Stimulated activated CD4-positive, alpha-beta T cell treated with anti-CD3 and anti-CD28 coated beads, Interleukin-1b, Interleukin-23, amount 100 ng/mL, for 1 hour (primary cell): ENCODE data around the gene CEP44.
"Not testable (repeated sequence)": the region's sequence is repeated elsewhere in the genome, so short reads cannot be mapped to it uniquely, and the experiment has no call there.

Experiments
- DNase-seq, 2 donors: peaks; one replicate each; pipeline ENCODE4 v3.0.0-alpha.2; 2020; ENCODE audit warnings: low read depth in 2 of 2

Gene CEP44

GRCh38 chr4:174324236-174324635 is 40.5 kb downstream of the CEP44 start:
- no peak for DNase-seq

- no peak for DNase-seq
Measured at GRCh38 chr4:174324725-174325124, 41.0 kb downstream of the CEP44 start.

- DNase-seq = no peak
Measured at GRCh38 chr4:174332741-174333493, 49.2 kb downstream of the CEP44 start.

- DNase-seq = no peak
Measured at GRCh38 chr4:174334628-174335027, 50.9 kb downstream of the CEP44 start.

- no peak for DNase-seq
Measured at GRCh38 chr4:174340714-174341113, 57.0 kb downstream of the CEP44 start.

- DNase-seq = no peak
Measured at GRCh38 chr4:174349156-174349555, 65.4 kb downstream of the CEP44 start.

GRCh38 chr4:174352061-174352819 is 68.5 kb downstream of the CEP44 start:
- no peak for DNase-seq

GRCh38 chr4:174357321-174357720 is 73.6 kb downstream of the CEP44 start:
- DNase-seq = no peak

GRCh38 chr4:174358410-174358809 is 74.7 kb downstream of the CEP44 start:
- DNase-seq = no peak

GRCh38 chr4:174358829-174359228 is 75.1 kb downstream of the CEP44 start:
- no peak for DNase-seq

- no peak for DNase-seq
Measured at GRCh38 chr4:174362340-174362739, 78.6 kb downstream of the CEP44 start.

- DNase-seq = not testable (repeated sequence)
Measured at GRCh38 chr4:174363782-174364181, 80.1 kb downstream of the CEP44 start.

- DNase-seq = no peak
Measured at GRCh38 chr4:174365018-174365587, 81.4 kb downstream of the CEP44 start.

- no peak for DNase-seq
Measured at GRCh38 chr4:174369985-174370384, 86.3 kb downstream of the CEP44 start.

- no peak for DNase-seq
Measured at GRCh38 chr4:174373821-174374220, 90.1 kb downstream of the CEP44 start.

GRCh38 chr4:174375422-174375821 is 91.7 kb downstream of the CEP44 start:
- DNase-seq = no peak

GRCh38 chr4:174377613-174378012 is 93.9 kb downstream of the CEP44 start:
- no peak for DNase-seq

- no peak for DNase-seq
Measured at GRCh38 chr4:174378951-174379350, 95.2 kb downstream of the CEP44 start.

GRCh38 chr4:174380206-174380605 is 96.5 kb downstream of the CEP44 start:
- DNase-seq = not testable (repeated sequence)

GRCh38 chr4:174380699-174381439 is 97.2 kb downstream of the CEP44 start:
- DNase-seq = no peak

- no peak for DNase-seq
Measured at GRCh38 chr4:174381440-174381800, 97.7 kb downstream of the CEP44 start.
